ENCODE measurements around the gene TEDC1. TPM values are rescaled to one million over a fixed set of nuclear protein-coding genes. Genes with fewer than 3 reads are reported as not detected.

Gene TEDC1
- total and polyA plus RNA-seq, 2 experiments from 2014 or later = 6.4 to 9.8 TPM

DNA sequence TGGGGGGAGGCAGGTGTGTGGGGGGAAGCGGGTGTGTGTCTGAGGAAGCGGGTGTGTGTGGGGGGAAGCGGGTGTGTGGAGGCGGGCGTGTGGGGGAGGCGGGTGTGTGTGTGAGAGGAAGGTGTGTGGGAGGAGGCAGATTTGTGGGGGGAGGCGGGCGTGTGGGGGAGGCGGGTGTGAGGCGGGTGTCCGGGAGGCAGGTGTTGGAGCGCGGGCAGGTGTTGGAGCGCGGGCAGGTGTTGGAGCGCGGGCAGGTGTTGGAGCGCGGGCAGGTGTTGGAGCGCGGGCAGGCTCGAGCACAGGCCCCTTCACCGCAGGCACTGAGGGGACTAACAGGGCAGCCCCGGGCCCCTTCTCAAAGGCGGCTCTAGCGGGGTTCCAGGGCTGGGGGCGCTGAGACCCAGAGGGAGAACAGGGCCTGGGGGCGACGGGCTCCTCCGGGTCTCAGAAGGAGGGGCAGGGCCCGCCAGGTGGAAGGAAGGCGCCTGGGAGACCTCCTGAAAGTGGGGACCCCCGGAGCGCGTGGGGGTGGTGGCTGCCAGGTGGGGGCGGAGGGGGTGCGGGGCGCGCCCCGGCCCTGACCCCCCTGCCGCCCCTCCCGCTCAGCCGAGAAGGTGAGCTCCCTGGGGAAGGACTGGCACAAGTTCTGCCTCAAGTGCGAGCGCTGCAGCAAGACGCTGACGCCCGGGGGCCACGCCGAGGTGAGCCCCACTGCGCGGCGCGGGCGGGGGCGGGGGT, 13.2 kb upstream of the TEDC1 start:
- no peaks in the 10 kb centered on the region for H3K9me2 ChIP-seq (ENCODE audit: insufficient read depth)
- no peak overlapping the region for H3K4me2 ChIP-seq (ENCODE audit: unreplicated experiment)
- no peaks in the 10 kb centered on the region for H3K36me3 ChIP-seq (ENCODE audit: low read depth)
- no peaks in the 10 kb centered on the region for H4K20me1 ChIP-seq (ENCODE audit: insufficient read depth)
- H3F3A ChIP-seq (ENCODE audit: insufficient read depth) = no peaks in the 10 kb centered on the region
- H3K4me1 ChIP-seq (ENCODE audit: insufficient read depth) = peaks cover 23% of the 10 kb centered on the region
- no peaks in the 10 kb centered on the region for H3K27me3 ChIP-seq (replicated peaks; ENCODE audit: insufficient read depth)
- no peak for TF ChIP-seq EZH2phosphoT487 (IDR thresholded peaks at IDR 0.05; ENCODE audit: insufficient read depth, low read depth)
- no peak for TF ChIP-seq EZH2 (IDR thresholded peaks at IDR 0.05; ENCODE audit: insufficient read depth, poor library complexity, severe bottlenecking)
- no peak overlapping the region for H2AFZ ChIP-seq
- no peak for DNase-seq
- no peaks in the 10 kb centered on the region for H3K9me3 ChIP-seq (ENCODE audit: low read depth)
- H3K79me2 ChIP-seq (ENCODE audit: insufficient read depth) = peaks cover 10% of the 10 kb centered on the region
- no peak overlapping the region for H3K4me3 ChIP-seq
- H3K27ac ChIP-seq = no peak overlapping the region
- in situ Hi-C loops (cut with MboI) = no loop called here
- H3K9ac ChIP-seq = no peak overlapping the region
- WGBS, 2 experiments (ENCODE audit: low coverage in 1 of 2, low lambda C conversion rate in 2 of 2, missing lambda C conversion rate in 2 of 2) = 76 to 100% methylated on average over 2 to 48 of the region's 56 CpGs

DNA sequence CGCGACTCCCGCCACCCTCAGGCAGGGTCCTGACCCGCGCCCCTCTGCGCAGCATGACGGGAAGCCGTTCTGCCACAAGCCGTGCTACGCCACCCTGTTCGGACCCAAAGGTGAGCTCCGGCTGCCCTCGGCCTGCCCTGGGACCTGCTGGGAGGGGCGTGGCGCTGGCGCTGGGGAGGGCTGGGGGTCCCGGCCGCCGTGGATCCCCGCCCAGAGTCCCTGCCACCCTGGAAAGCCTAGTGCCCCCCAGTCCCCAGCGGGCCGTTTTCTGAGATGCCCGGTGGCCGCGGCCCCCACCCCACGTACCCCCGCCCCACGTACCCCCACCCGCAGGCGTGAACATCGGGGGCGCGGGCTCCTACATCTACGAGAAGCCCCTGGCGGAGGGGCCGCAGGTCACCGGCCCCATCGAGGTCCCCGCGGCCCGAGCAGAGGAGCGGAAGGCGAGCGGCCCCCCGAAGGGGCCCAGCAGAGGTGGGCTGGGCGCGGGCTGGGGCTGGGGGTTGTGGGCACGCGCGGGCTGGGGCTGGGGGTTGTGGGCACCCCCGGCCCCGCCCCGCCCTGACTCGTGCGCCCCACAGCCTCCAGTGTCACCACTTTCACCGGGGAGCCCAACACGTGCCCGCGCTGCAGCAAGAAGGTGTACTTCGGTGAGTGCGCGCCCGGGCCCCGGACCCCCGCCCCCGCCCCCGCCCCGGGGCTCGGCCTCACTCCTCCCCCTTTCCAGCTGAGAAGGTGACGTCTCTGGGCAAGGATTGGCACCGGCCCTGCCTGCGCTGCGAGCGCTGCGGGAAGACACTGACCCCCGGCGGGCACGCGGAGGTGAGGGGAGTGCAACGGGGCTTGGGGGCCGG, 12.4 kb upstream of the TEDC1 start:
- 80 to 81% methylated on average over 29 to 80 of the region's 81 CpGs for WGBS, 2 experiments (ENCODE audit: low coverage in 1 of 2, low lambda C conversion rate in 2 of 2, missing lambda C conversion rate in 2 of 2)
- Histone ChIP-seq H3K27me3 (replicated peaks; ENCODE audit: insufficient read depth) (no peaks in the 10 kb centered on the region), H3K9ac (no peak overlapping the region), H3K79me2 (ENCODE audit: insufficient read depth) (peaks cover 10% of the 10 kb centered on the region), H4K20me1 (ENCODE audit: insufficient read depth) (no peaks in the 10 kb centered on the region), H3K27ac (no peak overlapping the region), H3K9me2 (ENCODE audit: insufficient read depth) (no peaks in the 10 kb centered on the region), H2AFZ (no peak overlapping the region), H3K4me1 (ENCODE audit: insufficient read depth) (peaks cover 23% of the 10 kb centered on the region), H3F3A (ENCODE audit: insufficient read depth) (no peaks in the 10 kb centered on the region), H3K4me2 (ENCODE audit: unreplicated experiment) (no peak overlapping the region), H3K36me3 (ENCODE audit: low read depth) (no peaks in the 10 kb centered on the region), H3K4me3 (no peak overlapping the region), H3K9me3 (ENCODE audit: low read depth) (no peaks in the 10 kb centered on the region)
- in situ Hi-C loops (cut with MboI) = no loop called here
- TF ChIP-seq EZH2 (IDR thresholded peaks at IDR 0.05; ENCODE audit: insufficient read depth, poor library complexity, severe bottlenecking) = no peak
- no peak for TF ChIP-seq EZH2phosphoT487 (IDR thresholded peaks at IDR 0.05; ENCODE audit: insufficient read depth, low read depth)
- no peak for DNase-seq

DNA sequence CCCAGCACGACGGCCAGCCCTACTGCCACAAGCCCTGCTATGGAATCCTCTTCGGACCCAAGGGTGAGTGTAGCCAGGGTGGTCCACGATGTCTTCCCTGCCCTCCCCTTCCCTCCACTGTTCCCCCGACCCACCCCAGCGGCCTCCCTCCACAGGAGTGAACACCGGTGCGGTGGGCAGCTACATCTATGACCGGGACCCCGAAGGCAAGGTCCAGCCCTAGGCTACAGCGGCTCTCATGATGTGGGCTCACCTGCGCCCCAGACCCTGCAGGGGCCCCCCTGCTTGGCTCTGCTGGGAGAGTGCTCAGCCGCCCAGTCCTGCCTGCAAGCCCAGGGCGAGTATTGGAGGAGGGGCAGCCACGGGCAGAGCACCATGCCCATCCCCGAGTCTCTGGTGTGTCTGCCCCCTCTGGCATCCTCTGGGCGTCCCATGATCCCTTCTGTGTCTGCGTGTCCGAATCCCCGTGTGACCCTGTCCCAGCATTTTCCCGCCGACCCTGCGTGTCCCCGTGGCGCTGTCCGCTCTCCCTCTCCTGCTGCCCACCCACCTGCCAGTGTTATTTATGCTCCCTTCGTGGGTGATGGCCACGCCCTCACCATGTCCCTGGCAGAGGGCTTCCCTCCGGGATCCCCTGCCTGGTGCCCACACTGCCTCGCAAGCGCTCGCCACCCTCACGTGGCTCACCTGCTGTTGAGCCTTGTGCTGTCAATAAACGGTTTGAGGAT, 11.5 kb upstream of the TEDC1 start:
- Histone ChIP-seq H3K9ac (no peak overlapping the region; the same call in 1 of the 2 replicates), H3K36me3 (ENCODE audit: low read depth) (no peaks in the 10 kb centered on the region), H3K4me1 (ENCODE audit: insufficient read depth) (peaks cover 27% of the 10 kb centered on the region), H3K79me2 (ENCODE audit: insufficient read depth) (peaks cover 10% of the 10 kb centered on the region), H3F3A (ENCODE audit: insufficient read depth) (no peaks in the 10 kb centered on the region), H3K4me3 (no peak overlapping the region), H4K20me1 (ENCODE audit: insufficient read depth) (no peaks in the 10 kb centered on the region), H2AFZ (no peak overlapping the region), H3K27ac (no peak overlapping the region), H3K4me2 (ENCODE audit: unreplicated experiment) (no peak overlapping the region), H3K27me3 (replicated peaks; ENCODE audit: insufficient read depth) (no peaks in the 10 kb centered on the region), H3K9me2 (ENCODE audit: insufficient read depth) (no peaks in the 10 kb centered on the region), H3K9me3 (ENCODE audit: low read depth) (no peaks in the 10 kb centered on the region)
- 82 to 85% methylated on average over 28 to 34 of the region's 34 CpGs for WGBS, 2 experiments (ENCODE audit: low coverage in 1 of 2, low lambda C conversion rate in 2 of 2, missing lambda C conversion rate in 2 of 2)
- in situ Hi-C loops (cut with MboI) = no loop called here
- no peak for TF ChIP-seq EZH2 (IDR thresholded peaks at IDR 0.05; ENCODE audit: insufficient read depth, poor library complexity, severe bottlenecking)
- no peak for DNase-seq

GRCh38 chr14:105480199-105480746, 10.8 kb upstream of the TEDC1 start:
- Histone ChIP-seq H3K27ac (peak overlapping the region; percentile 99), H3K4me3 (no peak overlapping the region), H3K4me2 (ENCODE audit: unreplicated experiment) (no peak overlapping the region), H3F3A (ENCODE audit: insufficient read depth) (no peaks in the 10 kb centered on the region), H3K27me3 (replicated peaks; ENCODE audit: insufficient read depth) (no peaks in the 10 kb centered on the region), H3K9me3 (ENCODE audit: low read depth) (no peaks in the 10 kb centered on the region), H3K9me2 (ENCODE audit: insufficient read depth) (no peaks in the 10 kb centered on the region), H4K20me1 (ENCODE audit: insufficient read depth) (no peaks in the 10 kb centered on the region), H3K4me1 (ENCODE audit: insufficient read depth) (peaks cover 30% of the 10 kb centered on the region), H3K79me2 (ENCODE audit: insufficient read depth) (peaks cover 10% of the 10 kb centered on the region), H3K36me3 (ENCODE audit: low read depth) (no peaks in the 10 kb centered on the region), H2AFZ (no peak overlapping the region), H3K9ac (peak overlapping the region; percentile 97)
- DNase-seq = no peak
- in situ Hi-C loops (cut with MboI) = no loop called here
- WGBS, 2 experiments (ENCODE audit: low coverage in 1 of 2, low lambda C conversion rate in 2 of 2, missing lambda C conversion rate in 2 of 2) = 33 to 49% methylated on average over 10 to 15 of the region's 15 CpGs
- no peak for TF ChIP-seq EZH2phosphoT487 (IDR thresholded peaks at IDR 0.05; ENCODE audit: insufficient read depth, low read depth)
